ENCODE data around the gene PTK6.
"Not testable (repeated sequence)": the region's sequence is repeated elsewhere in the genome, so short reads cannot be mapped to it uniquely, and the experiment has no call there.

Gene PTK6

DNA sequence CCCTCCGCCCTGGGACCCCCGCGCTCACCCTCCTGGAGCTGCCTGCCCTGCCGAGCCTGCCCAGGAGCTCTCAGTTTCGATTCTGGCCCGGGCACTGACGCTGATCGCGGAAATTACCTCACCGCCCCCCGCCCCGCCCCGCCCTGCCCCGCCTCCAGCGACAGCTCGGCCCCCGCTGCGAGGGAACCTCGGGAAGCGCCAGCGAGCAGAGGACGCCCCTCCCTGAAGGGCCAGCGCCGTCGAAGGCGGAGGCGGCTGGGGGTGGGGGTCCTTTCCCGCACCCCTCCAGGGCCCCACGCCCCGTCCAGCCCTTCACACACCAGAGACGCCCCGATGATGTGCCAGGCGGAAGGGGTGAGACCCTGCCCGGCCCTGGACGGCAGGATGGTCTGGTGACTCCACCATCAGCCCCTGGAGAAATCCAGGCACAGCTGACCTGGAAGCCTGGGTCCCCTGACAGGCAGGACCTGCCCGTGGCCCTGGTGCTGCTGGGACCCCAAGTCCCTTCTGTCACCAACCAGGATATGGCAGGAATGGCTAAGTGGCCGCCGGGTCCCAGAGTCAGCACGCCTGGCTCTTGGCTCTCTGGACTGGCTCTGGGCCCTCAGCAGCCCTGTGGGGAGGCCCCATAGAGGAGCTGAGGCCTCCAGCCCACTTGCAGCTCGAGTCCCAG lies 37.1 kb upstream of the PTK6 start, which contains the start of gene HELZ2:
Gene HELZ2 (minus strand): TSS at position 84 of the 673 bp plus-strand sequence. CDS start 1,854 bp downstream, outside the sequence.
- Mint-ChIP-seq H3K9me3 (no peaks in the 10 kb centered on the region), H3K36me3 (ENCODE audit: low read depth) (no peaks in the 10 kb centered on the region), H3K4me1 (peaks cover 4% of the 10 kb centered on the region), H3K27me3 (ENCODE audit: low read depth) (peaks cover 9% of the 10 kb centered on the region), H3K27ac (no peak within 1 kb of the TSS), H3K4me3 (peak within 1 kb of the TSS; percentile 81 to 87 (median 83))
- TF ChIP-seq CTCF (IDR thresholded peaks at IDR 0.05; ENCODE audit: unreplicated experiment in 3 of 3), result no peak

GRCh38 chr20:63573647-63574131 lies 36.5 kb upstream of the PTK6 start:
- Mint-ChIP-seq H3K27ac (no peak overlapping the region), H3K27me3 (ENCODE audit: low read depth) (peaks cover 9% of the 10 kb centered on the region), H3K4me1 (peaks cover 4% of the 10 kb centered on the region), H3K9me3 (no peaks in the 10 kb centered on the region), H3K36me3 (ENCODE audit: low read depth) (no peaks in the 10 kb centered on the region), H3K4me3 (peak overlapping the region; percentile 81 to 87 (median 83))
- TF ChIP-seq CTCF (IDR thresholded peaks at IDR 0.05; ENCODE audit: unreplicated experiment in 3 of 3), result no peak

DNA sequence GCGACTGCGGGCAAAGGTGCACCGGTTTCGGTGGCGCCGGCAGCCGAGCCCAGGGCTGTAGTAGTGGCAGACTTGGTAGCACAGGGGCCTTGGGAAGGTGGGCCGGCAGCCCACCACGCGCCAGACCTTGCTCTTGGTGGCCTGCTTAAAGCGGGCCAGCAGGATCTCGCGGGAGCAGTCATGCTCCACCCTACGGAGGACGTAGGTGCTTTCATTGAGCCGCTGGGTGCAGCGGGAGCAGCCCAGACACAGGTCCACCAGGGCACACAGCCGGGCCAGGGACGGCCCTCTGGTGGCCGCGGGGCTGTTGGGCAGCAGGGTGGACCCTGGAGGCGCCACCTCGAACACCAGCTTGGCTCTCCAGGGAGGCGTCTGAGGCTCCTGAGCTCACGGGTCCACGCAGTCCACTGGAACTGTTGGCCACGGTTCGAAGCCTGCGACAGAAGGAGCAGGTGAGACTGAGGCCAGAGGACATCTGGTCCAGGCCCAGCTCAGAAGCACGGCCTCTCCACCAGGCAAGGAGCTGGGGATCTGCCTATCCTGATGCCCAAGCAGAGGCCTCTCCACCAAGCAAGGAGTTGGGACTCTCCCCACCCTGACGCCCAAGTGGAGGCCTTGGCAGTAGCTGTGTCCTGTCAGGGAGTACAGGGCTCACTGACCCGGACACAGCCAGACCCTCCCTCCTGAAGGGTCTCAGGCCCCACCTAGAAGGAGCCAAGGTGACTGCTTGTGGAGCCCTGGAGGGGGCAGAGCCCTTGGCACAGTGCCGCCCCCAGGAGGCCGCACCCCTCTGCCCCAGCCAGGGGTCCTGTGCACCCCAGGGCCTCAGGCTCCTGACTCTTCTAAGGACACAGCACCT lies 35.8 kb upstream of the PTK6 start:
- H3K36me3 Mint-ChIP-seq (ENCODE audit: low read depth), result no peaks in the 10 kb centered on the region
- H3K4me3 Mint-ChIP-seq, result peak overlapping the region; percentile 81 to 87 (median 83)
- H3K27me3 Mint-ChIP-seq (ENCODE audit: low read depth), result peaks cover 9% of the 10 kb centered on the region
- H3K9me3 Mint-ChIP-seq, result no peaks in the 10 kb centered on the region
- H3K27ac Mint-ChIP-seq, result no peak overlapping the region
- peaks cover 4% of the 10 kb centered on the region for H3K4me1 Mint-ChIP-seq
- TF ChIP-seq CTCF (IDR thresholded peaks at IDR 0.05; ENCODE audit: unreplicated experiment in 3 of 3), result no peak

DNA sequence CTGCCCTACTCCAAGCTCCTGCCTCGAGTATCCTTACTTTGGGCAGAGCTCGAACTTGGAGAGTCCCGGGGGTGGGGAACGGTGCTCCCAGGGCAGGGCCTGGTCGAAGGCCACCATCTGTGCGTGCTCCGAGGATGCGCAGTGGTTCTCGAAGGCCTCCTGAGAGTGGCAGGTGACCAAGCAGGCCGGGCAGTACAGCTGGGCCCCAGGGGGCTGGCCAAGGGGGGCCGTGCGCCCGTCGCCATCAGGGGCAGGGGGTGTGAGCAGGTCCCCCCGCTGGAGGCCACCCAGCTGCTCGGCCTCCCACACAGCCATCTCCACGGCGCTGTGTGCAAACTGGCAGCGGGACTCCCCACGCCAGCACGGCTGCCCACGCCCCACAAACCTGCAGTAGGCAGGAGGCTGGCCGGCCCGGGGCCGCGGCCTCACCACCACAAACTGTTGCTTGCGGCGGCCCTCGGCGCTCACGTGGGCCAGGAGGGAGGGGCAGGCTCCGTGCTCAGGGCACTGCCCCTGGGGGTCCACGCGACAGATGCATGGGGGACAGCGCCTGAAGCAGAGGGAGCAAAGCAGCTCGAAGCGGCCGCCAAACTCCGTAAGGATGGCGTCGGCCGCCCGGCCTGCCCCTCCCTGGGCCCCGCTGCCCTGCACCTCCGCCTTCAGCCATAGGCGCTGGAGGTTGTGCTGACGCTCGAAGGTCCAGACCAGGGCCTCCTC lies 35.1 kb upstream of the PTK6 start:
- peaks cover 5% of the 10 kb centered on the region for H3K27me3 Mint-ChIP-seq (ENCODE audit: low read depth)
- no peak for TF ChIP-seq CTCF (IDR thresholded peaks at IDR 0.05; ENCODE audit: unreplicated experiment in 3 of 3)
- H3K27ac Mint-ChIP-seq, result no peak overlapping the region
- peaks cover 4% of the 10 kb centered on the region for H3K4me1 Mint-ChIP-seq
- no peaks in the 10 kb centered on the region for H3K9me3 Mint-ChIP-seq
- no peaks in the 10 kb centered on the region for H3K36me3 Mint-ChIP-seq (ENCODE audit: low read depth)
- no peak overlapping the region for H3K4me3 Mint-ChIP-seq

GRCh38 chr20:63571087-63571478 lies 33.9 kb upstream of the PTK6 start:
- H3K36me3 Mint-ChIP-seq (ENCODE audit: low read depth); H3K27me3 Mint-ChIP-seq (ENCODE audit: low read depth); H3K4me1 Mint-ChIP-seq; H3K27ac Mint-ChIP-seq; H3K4me3 Mint-ChIP-seq; H3K9me3 Mint-ChIP-seq: not testable (repeated sequence)

Measured in nephron (organoid).